Stimulated activated CD4-positive, alpha-beta T cell treated with anti-CD3 and anti-CD28 coated beads, Interleukin-4, amount 100 ng/mL, for 1 hour (primary cell): ENCODE results near the gene CDK11B.
"Not testable (repeated sequence)": the region's sequence is repeated elsewhere in the genome, so short reads cannot be mapped to it uniquely, and the experiment has no call there.

ENCODE experiments used
- DNase-seq: peaks from one replicate; pipeline ENCODE4 v3.0.0-alpha.2; 2020

Gene CDK11B

DNA sequence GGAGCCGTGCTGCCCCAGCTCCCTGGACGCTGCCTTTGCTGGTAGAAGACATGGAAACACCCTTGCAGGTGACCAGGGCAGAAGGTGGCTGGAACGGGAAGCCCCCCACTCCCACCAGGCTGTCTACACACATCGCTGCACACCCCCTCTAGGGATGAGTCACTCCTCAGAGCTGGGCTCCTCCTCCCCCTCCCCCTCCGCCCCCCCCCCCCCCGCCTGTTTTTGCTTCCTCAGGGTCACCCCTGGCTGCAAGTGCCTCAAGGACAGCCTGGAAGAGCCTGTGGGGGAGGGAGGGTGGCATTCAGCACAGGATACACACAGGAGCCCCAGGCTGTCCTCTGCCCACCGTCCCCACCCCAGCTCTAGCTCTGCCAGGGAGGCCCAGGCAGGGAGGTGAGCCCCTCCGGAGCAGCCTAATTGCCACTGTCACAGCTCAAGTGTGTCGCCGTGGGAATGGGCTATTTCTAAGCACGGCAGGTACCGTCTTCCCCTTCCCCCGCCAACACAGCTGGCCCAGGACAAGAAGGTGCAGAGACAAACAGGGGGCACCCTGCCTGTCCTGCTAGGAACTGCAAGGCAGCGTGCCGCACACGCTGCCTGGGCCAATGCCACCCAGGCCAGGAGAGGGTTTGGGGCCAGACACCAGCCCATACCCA lies 61.4 kb downstream of the CDK11B start:
- DNase-seq = no peak

DNA sequence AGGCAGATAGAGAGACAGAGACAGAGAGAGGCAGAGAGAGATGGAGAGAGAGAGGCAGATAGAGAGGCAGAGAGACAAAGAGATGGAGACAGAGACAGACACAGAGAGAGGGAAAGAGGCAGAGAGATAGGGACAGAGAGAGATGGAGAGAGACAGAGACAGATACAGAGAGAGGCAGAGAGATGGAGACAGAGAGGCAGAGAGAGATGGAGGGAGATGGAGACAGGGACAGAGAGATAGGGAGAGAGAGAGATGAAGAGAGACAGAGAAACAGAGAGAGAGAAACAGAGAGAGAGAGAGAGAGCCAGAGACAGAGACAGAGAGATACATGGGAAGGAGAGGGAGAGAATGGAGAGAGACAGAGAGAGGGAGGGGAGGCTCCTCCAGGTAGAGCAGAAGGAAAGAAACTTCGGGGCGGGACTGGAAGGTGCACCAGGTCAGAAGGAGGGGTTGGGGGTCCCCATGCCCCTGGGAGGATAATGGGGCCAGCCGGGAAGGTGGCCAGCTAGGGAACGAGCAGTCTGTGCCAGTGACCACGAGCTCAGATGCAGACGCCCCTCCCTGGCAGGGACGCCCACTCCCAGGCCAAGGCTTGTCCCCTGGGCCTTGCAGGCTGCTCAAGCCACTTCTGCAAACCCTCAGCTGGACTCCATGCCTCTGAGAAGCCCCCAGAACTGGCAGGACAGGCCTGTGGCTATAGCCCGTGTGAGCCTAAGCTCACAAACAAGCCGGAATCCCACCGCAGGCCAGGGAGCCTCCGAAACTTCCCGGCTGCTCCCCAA lies 62.1 kb downstream of the CDK11B start:
- no peak for DNase-seq

GRCh38 chr1:1595341-1595740 lies 63.5 kb downstream of the CDK11B start:
- DNase-seq = not testable (repeated sequence)

DNA sequence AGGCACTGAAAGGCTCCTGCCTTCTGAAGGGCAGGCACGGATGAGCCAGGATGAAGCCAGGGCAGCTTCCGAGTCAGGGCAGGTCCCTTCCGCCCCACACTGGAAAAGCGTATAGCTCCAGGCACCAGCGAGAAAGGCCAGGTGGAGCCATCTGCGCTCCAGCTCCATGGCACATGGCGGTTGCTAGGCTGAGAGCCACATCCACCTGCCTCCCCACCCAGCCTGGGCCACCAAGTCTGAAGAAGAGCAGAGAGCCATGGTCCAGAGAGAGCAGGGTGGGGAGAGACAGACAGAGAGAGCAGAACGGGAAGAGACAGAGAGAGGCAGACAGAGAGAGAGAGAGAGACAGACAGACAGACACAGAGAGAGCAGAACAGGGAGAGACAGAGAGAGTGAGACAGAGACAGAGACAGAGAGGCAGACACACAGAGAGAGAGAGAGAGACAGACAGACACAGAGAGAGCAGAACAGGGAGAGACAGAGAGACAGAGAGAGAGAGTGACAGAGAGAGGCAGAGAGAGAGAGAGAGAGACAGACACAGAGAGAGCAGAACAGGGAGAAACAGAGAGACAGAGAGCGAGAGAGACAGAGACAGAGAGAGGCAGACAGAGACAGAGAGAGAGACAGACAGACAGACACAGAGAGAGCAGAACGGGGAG lies 64.1 kb downstream of the CDK11B start:
- no peak for DNase-seq

DNA sequence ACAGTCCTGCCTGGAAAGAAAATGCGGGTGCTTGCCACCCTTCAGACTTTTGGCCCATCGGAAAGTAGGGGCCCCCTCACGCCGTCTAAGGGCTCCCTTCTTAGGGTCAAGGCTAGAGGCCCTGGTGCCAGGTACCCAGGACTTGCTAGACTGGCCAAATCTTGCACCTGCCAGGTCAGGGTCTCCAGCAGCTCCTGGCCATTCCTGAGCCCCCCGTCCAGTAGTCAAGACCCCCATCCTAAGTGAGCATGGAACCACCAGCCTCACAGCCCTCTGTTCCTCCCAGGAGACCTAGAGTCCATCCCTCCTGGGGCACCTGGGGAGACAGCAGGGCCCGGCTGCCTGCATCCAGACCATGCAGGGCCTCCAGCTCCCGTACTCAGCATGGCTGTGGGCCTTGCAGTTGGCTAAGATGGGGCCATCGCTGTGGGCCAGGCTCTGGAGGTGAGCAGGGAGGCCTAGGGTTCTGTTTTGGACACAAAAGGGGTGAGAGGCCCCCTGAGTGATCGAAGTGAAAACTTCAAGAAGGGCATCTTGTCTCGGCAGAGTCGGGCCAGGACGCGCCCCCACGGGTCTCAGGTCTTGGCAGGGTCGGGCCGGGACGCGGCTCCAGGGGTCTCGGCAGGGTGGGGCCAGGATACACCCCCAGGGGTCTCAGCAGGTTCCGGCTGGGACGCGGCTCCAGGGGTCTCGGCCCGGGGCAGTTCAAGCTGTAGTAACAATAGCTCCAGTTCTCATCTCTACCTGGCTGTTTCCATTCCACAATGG lies 64.8 kb downstream of the CDK11B start:
- DNase-seq = no peak

DNA sequence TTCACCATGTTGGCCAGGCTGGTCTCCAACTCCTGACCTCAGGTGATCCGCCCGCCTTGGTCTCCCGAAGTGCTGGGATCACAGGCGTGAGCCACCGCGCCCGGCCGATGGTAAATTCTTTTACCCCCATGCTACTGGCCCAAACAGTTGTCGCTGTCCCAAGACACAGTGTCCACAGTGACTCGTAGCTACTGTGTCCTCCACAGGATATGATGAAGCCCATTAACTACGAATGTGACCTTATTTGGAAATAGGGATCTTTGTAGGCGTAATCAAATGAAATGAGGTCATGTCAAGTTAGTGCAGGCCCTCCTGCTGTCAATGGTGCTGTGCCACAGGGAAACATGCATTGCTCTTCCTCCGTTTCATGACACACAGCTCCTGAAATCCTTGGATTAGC lies 67.4 kb downstream of the CDK11B start:
- DNase-seq = no peak
